Measurements from ENCODE around the gene AKT3. TPM values are rescaled to one million over a fixed set of nuclear protein-coding genes. Genes with fewer than 3 reads are reported as not detected.

AKT3 gene
- total RNA-seq, 2 experiments from 2014 or later: 80.4 to 88.5 TPM

- POLR2A ChIA-PET: interaction anchor here (1.0 to 1.3 kb wide), 2 partner anchors 9 to 56 kb away, joined by 3 to 4 read pairs; no protein-coding TSS in a partner anchor
- DNase-seq: peak in 1 of 14 experiments; percentile 3
- H3K4me1 Mint-ChIP-seq (ENCODE audit: low read depth): peaks cover 79% of the 10 kb centered on the region
- Histone ChIP-seq H3K4me1 (ENCODE audit: insufficient read depth, low read length) (peaks cover 12% of the 10 kb centered on the region), H3K4me3 (ENCODE audit: low read length) (no peak overlapping the region), H3K27me3 (ENCODE audit: control insufficient read depth in 1 of 2, insufficient read depth in 2 of 2, low read length in 2 of 2) (no peaks in the 10 kb centered on the region), H3K27ac (ENCODE audit: low read depth in 1 of 2, low read length in 2 of 2) (no peak overlapping the region), H3K36me3 (ENCODE audit: insufficient read depth, low read length) (peaks cover 3% of the 10 kb centered on the region), H3K9me3 (ENCODE audit: control insufficient read depth in 1 of 2, insufficient read depth in 1 of 2, low read length in 2 of 2) (no peaks in the 10 kb centered on the region)
- H3K27ac Mint-ChIP-seq: peak overlapping the region; percentile 18
- intact Hi-C loops (cut with DNase I, micrococcal nuclease): no loop called here
- H3K9me3 Mint-ChIP-seq: no peaks in the 10 kb centered on the region
- CTCF ChIA-PET: no interaction called here
- peaks cover 20% of the 10 kb centered on the region for H3K36me3 Mint-ChIP-seq (ENCODE audit: low read depth)
- no peaks in the 10 kb centered on the region for H3K27me3 Mint-ChIP-seq
- TF ChIP-seq, protein P1, sequence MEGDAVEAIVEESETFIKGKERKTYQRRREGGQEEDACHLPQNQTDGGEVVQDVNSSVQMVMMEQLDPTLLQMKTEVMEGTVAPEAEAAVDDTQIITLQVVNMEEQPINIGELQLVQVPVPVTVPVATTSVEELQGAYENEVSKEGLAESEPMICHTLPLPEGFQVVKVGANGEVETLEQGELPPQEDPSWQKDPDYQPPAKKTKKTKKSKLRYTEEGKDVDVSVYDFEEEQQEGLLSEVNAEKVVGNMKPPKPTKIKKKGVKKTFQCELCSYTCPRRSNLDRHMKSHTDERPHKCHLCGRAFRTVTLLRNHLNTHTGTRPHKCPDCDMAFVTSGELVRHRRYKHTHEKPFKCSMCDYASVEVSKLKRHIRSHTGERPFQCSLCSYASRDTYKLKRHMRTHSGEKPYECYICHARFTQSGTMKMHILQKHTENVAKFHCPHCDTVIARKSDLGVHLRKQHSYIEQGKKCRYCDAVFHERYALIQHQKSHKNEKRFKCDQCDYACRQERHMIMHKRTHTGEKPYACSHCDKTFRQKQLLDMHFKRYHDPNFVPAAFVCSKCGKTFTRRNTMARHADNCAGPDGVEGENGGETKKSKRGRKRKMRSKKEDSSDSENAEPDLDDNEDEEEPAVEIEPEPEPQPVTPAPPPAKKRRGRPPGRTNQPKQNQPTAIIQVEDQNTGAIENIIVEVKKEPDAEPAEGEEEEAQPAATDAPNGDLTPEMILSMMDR (IDR thresholded peaks at IDR 0.05): no peak
- H3K4me3 Mint-ChIP-seq: no peak overlapping the region
- no peak for ATAC-seq (ENCODE audit: poor library complexity)
Measured at GRCh38 chr1:243792891-243793290, 57.2 kb downstream of the AKT3 start.

DNA sequence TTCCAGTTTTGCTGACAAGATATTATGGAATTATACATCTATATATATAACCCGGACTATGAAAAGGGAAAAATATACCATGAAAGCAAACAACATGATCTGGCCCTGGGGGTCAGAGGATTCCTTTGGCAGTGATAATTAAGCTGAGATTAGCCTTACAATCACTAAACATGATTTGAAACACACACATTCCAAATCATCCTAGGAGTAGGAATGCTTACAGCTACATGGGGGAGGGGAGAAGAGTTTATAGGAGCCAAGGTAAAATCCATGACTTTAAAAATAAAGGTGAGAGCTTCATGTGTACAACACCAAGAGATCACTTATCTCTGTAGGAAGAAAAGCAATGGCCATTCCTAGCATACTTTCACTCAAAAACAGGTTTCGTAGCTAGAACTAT, 57.6 kb downstream of the AKT3 start:
- Mint-ChIP-seq H3K27ac (peak overlapping the region; percentile 18), H3K4me1 (ENCODE audit: low read depth) (peaks cover 84% of the 10 kb centered on the region), H3K4me3 (no peak overlapping the region), H3K9me3 (no peaks in the 10 kb centered on the region), H3K27me3 (no peaks in the 10 kb centered on the region), H3K36me3 (ENCODE audit: low read depth) (peaks cover 19% of the 10 kb centered on the region)
- ATAC-seq (ENCODE audit: poor library complexity) (no peak), DNase-seq (no peak)
- ChIA-PET CTCF (interaction anchor here (0.7 kb wide), 1 partner anchor 10 kb away, joined by 4 read pairs; no protein-coding TSS in a partner anchor), POLR2A (interaction anchor here (0.5 to 1.3 kb wide), 4 partner anchors 9 to 414 kb away, joined by 3 to 4 read pairs (median 3); no protein-coding TSS in a partner anchor)
- Histone ChIP-seq H3K27ac (ENCODE audit: low read depth in 1 of 2, low read length in 2 of 2) (no peak overlapping the region), H3K36me3 (ENCODE audit: insufficient read depth, low read length) (peaks cover 3% of the 10 kb centered on the region), H3K9me3 (ENCODE audit: control insufficient read depth in 1 of 2, insufficient read depth in 1 of 2, low read length in 2 of 2) (no peaks in the 10 kb centered on the region), H3K27me3 (ENCODE audit: control insufficient read depth in 1 of 2, insufficient read depth in 2 of 2, low read length in 2 of 2) (no peaks in the 10 kb centered on the region), H3K4me3 (ENCODE audit: low read length) (no peak overlapping the region), H3K4me1 (ENCODE audit: insufficient read depth, low read length) (peaks cover 12% of the 10 kb centered on the region)
- intact Hi-C loops (cut with DNase I, micrococcal nuclease): no loop called here
- TF ChIP-seq, protein P1 (IDR thresholded peaks at IDR 0.05): no peak

- TF ChIP-seq, protein P1 (IDR thresholded peaks at IDR 0.05): no peak
- H3K4me3 ChIP-seq (ENCODE audit: low read length): no peak overlapping the region
- H3K27ac Mint-ChIP-seq: peak overlapping the region; percentile 35
- DNase-seq (no peak), ATAC-seq (ENCODE audit: poor library complexity) (no peak)
- no peaks in the 10 kb centered on the region for H3K27me3 Mint-ChIP-seq
- CTCF ChIA-PET: interaction anchor here (0.6 to 0.7 kb wide), 2 partner anchors 11 to 54 kb away, joined by 4 read pairs; no protein-coding TSS in a partner anchor
- no peaks in the 10 kb centered on the region for H3K27me3 ChIP-seq (ENCODE audit: control insufficient read depth in 1 of 2, insufficient read depth in 2 of 2, low read length in 2 of 2)
- intact Hi-C loops (cut with DNase I, micrococcal nuclease): no loop called here
- H3K36me3 ChIP-seq (ENCODE audit: insufficient read depth, low read length): peaks cover 3% of the 10 kb centered on the region
- H3K4me1 ChIP-seq (ENCODE audit: insufficient read depth, low read length): peaks cover 12% of the 10 kb centered on the region
- H3K27ac ChIP-seq (ENCODE audit: low read depth in 1 of 2, low read length in 2 of 2): no peak overlapping the region
- no peaks in the 10 kb centered on the region for H3K9me3 ChIP-seq (ENCODE audit: control insufficient read depth in 1 of 2, insufficient read depth in 1 of 2, low read length in 2 of 2)
- no peak overlapping the region for H3K4me3 Mint-ChIP-seq
- H3K36me3 Mint-ChIP-seq (ENCODE audit: low read depth): peaks cover 18% of the 10 kb centered on the region
- POLR2A ChIA-PET: interaction anchor here (0.5 to 1.3 kb wide), 5 partner anchors 9 to 413 kb away, joined by 3 to 4 read pairs (median 3); no protein-coding TSS in a partner anchor
- peaks cover 88% of the 10 kb centered on the region for H3K4me1 Mint-ChIP-seq (ENCODE audit: low read depth)
- H3K9me3 Mint-ChIP-seq: no peaks in the 10 kb centered on the region
Measured at GRCh38 chr1:243791586-243792267, 58.3 kb downstream of the AKT3 start.
